COLO829 (cell line): ENCODE measurements around the gene FRAT2.

Source experiments
- DNase-seq: peaks from one replicate; pipeline ENCODE4 v3.0.0; 2012; ENCODE audit warnings: low spot score

The FRAT2 gene

DNA sequence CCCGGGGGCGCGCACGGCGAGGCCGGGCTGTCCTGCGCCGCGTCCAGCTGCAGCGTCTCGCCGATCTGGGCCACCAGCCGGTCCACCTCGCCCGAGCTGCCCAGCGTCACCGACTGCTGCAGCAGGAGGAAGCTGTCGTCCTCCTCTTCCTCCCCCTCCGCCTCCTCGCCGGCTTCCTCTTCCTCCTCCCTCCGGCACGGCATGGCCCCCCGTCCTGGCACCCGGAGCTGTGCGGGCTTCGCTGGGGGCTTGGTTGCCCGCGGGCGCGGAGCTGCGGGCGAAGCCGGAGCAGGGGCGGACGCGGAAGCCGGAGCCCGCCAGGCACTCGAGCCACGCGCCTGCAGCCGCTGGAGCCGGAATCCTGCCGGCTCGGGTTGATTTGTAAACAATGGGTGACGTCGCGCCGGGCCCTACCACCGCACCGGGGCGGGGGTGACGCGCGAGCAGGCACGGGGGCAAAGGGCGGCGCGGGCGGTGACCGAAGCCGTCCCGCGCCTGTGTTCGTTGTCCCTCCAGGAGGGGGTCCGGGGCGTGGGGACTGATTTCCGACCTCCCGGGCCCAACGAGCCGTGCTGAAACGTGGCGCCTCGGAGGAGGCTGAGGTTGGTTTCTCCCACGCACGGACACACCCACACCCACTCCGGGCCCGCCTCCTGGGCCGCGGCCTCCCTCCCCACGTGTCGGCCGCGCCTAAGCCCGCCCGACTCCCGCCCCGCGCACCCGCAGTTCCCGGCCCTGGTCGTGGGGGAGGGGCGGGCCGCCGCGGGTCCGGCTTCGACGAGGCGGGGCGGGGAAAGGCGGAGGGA is at the start of gene FRAT2:
Gene FRAT2, minus strand, starts transcription at position 360 of the 806 bp plus-strand sequence. Its CDS starts 157 bp downstream, at position 203.
- peak; percentile 84 for DNase-seq

DNA sequence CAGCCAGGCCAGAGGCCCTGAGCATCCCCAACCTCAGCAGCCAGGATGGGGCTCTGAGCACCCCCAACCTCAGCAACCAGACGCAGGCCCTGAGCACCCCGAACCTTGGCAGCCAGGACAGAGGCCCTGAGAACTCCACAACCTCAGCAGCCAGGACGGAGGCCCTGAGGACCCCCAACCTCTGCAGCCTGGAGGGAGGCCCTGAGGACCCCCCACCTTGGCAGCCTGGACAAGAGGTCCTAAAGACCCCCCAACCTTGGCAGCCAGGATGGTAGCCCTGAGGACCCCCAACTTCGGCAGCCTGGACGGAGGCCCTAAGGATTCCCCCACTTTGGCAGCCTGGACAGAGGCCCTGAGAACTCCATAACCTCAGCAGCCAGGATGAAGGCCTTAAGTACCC is 49.6 kb upstream of the FRAT2 start:
- no peak for DNase-seq

DNA sequence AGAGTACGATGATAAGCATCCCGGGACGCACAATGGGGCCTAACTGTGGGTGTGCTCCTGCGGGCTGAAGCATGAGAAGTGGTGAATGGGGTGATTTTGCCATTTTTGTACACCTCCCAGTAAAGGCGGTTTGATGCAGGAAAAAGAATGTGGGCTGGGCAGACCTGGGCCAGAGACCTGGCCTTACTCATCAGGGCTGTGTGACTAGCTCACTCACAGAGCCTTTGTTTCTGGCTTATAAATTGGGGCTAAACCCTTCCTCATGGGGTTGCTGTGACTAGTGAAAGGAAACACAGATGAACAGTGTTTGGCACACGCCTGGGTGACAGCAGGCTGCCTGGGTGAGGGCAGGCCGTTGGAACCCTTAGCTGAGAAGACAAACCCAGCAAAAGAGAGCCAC is 48.6 kb upstream of the FRAT2 start:
- no peak for DNase-seq

- no peak for DNase-seq
Measured at GRCh38 chr10:97381626-97382025, 47.1 kb upstream of the FRAT2 start.

DNA sequence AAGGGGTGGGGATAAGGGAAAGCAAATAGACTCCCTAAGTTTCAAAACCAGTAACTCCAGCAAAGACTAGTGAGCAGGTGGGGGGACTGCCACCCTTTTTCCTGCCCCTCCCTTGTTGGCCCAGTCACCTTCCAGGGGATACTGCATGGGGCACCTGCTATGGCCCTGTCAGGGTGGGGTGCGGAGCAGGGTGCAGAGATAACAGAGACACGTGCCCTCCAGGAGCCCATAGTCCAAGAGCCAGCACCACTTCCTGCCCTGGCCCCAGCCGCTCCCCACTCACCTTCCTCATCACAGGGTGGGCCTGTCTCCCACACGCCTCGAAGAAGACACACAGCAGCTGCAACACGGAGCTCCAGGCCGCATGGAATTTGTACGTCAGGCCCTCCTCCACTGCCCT is 46.0 kb upstream of the FRAT2 start:
- DNase-seq, result no peak

DNA sequence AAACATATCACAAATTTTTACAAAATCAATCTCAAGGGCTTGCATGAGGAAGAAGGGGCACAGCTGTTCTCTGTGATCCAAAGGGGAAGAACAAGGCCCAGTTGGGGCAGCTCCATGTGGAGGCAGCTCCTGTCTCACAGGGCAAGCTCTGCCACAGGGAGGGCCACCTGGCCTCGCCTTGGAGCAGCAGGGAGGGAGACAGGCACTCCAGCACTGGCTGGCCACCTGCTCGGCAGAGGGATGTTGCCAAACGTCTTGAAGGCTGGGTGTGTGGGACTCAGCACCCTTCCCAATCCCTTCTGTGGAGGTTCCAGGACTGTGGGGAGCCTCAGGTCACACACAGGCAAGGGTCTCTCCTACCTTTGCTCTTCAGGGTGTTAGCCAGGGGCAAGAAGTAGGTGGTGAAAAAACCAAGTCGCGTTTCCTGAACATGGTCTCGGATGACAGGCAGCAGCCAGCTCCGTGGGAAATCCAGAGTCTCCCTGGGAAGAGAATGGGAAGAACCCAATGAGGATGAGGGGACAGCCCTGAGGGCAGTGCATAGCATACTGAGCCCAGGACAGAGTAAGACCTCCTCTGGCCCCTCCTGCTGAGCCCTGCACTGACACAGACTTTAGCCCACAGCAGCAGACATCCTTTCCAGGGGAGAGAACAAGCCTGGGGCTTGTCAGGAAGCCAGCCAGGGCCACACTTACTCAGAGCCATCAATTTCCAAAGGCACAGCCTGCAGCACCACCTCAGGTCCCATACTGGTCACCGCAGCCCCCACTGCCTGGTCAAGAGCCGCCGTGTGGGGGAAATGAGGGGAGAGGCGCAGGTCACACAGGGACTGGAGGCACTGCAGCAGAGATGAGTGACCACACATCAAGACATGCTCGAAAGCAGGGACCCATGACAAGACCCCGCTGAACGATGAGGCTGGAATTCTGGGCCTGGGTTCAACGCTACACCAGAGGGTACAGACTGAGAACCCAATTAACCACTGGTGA is 44.7 kb upstream of the FRAT2 start:
- no peak for DNase-seq

DNA sequence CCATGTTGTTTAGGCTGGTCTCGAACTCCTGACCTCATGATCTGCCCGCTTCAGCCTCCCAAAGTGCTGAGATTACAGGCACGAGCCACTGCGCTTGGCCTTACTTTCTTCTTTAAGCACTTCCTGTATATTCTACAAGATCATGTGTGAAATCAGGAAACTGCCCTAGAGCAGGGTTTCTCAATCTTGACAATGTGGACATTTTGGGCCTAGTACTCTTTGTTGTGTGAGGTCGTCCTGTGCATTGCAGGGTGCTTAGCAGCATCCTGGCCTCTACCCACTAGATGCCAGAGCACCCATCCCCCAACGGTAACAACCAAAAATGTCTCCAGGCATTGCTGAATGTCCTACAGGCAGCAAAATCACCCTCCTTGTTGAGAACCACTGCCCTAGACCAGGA is 41.9 kb upstream of the FRAT2 start:
- no peak for DNase-seq

GRCh38 chr10:97373456-97373855 is 38.9 kb upstream of the FRAT2 start:
- no peak for DNase-seq

- no peak for DNase-seq
Measured at GRCh38 chr10:97372233-97372875, 37.8 kb upstream of the FRAT2 start.

- DNase-seq, result no peak
Measured at GRCh38 chr10:97371696-97372095, 37.2 kb upstream of the FRAT2 start.

DNA sequence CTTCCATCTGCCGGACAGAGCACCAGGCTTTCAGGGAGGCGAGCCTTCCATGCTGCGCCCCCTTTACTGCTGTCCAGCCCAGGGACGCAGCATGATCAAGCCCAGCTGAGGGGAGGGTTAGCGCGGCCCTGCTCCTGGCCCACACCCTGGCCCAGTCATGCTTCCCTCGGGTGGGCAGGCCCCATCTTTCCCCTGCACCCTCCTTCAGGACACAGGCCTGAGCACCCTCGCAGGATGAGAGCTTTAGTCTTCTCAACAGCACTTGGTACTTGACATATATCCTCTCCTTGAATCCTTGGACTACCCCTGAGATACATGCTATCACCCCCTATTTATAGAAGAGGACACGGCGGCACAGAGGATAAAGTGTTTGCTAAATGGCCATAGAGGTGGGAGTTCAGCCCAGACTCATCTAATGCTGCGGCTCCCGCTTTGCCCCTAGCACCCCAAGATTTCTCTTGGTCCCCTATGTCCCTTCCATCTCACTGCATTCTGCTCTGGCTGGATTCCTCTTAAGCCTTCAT is 32.7 kb upstream of the FRAT2 start:
- no peak for DNase-seq

GRCh38 chr10:97366572-97366971 is 32.0 kb upstream of the FRAT2 start:
- DNase-seq, result no peak

- no peak for DNase-seq
Measured at GRCh38 chr10:97365761-97366351, 31.3 kb upstream of the FRAT2 start.

DNA sequence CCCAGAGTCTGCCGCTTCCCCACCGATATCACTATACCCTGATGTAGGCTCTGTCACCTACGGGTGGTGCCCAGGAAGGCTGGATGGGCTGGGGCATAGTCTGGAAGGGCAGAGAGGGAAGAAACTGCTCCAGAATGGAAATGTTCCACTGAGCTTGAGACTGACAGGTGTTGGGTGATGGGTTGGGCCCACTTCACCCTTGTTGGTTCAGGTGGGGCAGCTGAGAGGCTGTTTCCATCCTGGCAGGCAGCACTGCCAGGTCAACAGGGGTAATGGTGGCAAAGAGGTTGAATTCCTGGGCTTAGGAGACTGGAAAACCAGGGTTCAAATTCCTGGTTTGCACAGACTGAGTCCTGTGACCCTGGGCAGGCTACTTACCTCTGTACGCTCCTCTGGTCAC is 28.5 kb upstream of the FRAT2 start:
- DNase-seq, result no peak

DNA sequence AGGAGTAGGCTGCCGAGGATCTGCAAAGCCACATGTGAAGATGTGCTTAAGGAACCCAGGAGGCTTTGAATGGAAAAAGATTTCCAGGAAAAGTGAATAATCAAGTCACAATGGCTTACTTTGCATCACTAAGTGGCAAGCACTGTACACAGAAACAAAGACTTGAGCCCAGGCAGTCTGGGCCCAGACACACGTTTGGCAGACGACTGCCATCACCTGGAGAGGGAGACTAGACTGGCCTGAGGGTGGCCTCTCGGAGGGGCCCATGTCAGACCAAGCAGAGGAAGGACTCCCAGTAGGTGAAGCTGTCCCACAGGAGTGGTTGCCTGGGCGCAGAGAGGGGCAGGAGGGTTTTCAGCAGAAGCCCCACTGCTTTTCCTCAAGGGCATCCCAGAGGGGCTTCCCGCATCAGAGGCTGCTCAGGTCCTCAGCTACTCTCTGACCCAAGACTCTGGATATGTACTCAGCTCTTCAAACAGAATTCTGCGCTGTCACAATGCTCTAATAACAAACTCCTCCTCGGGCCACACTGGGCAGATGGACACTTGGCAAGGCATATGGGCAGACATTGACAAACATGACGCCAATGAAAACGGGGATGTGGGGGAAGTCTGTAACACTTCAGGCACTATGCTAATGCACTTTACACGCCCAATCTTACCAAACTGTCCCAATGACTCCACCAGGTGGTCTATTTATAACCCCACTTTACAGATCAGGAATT is 27.9 kb upstream of the FRAT2 start:
- DNase-seq, result no peak

- DNase-seq, result no peak
Measured at GRCh38 chr10:97361537-97361901, 27.0 kb upstream of the FRAT2 start.

- DNase-seq, result no peak
Measured at GRCh38 chr10:97360705-97361536, 26.4 kb upstream of the FRAT2 start.

GRCh38 chr10:97358781-97359180 is 24.3 kb upstream of the FRAT2 start:
- no peak for DNase-seq

- DNase-seq, result no peak
Measured at GRCh38 chr10:97358349-97358748, 23.8 kb upstream of the FRAT2 start.

- no peak for DNase-seq
Measured at GRCh38 chr10:97356918-97357317, 22.4 kb upstream of the FRAT2 start.
